ENCODE data around the gene USP33. TPM values are rescaled to one million over a fixed set of nuclear protein-coding genes. Genes with fewer than 3 reads are reported as not detected.

USP33 gene
- total RNA-seq, 1 experiment from 2014 or later, result 61.6 TPM

DNA sequence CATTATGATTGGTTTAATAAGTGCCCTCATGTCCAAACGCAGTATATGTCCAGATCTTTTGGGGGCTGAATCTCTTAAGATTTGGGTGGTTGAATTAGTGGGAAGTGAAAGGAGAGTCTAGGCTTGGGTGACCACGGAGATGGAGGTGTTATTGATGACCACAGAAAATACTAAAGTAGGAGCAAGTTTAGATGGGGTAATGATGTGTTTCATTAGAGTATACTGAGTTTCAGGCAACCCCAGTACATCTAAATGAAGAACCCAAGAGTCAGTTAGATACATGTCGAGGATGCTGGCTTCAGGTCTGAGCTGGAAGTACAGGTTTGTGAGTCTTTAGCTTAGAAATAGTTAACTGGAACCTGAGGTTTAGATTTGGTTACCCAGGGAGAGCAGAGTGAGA lies 70.7 kb downstream of the USP33 start (continued):
- TF ChIP-seq, protein P1, sequence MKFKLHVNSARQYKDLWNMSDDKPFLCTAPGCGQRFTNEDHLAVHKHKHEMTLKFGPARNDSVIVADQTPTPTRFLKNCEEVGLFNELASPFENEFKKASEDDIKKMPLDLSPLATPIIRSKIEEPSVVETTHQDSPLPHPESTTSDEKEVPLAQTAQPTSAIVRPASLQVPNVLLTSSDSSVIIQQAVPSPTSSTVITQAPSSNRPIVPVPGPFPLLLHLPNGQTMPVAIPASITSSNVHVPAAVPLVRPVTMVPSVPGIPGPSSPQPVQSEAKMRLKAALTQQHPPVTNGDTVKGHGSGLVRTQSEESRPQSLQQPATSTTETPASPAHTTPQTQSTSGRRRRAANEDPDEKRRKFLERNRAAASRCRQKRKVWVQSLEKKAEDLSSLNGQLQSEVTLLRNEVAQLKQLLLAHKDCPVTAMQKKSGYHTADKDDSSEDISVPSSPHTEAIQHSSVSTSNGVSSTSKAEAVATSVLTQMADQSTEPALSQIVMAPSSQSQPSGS (CRISPR knock-in tag; IDR thresholded peaks at IDR 0.05; ENCODE audit: borderline replicate concordance, low read depth), result no peak
- TF ChIP-seq MYBL2 (CRISPR knock-in tag; IDR thresholded peaks at IDR 0.05), result no peak
- TF ChIP-seq, protein P2, sequence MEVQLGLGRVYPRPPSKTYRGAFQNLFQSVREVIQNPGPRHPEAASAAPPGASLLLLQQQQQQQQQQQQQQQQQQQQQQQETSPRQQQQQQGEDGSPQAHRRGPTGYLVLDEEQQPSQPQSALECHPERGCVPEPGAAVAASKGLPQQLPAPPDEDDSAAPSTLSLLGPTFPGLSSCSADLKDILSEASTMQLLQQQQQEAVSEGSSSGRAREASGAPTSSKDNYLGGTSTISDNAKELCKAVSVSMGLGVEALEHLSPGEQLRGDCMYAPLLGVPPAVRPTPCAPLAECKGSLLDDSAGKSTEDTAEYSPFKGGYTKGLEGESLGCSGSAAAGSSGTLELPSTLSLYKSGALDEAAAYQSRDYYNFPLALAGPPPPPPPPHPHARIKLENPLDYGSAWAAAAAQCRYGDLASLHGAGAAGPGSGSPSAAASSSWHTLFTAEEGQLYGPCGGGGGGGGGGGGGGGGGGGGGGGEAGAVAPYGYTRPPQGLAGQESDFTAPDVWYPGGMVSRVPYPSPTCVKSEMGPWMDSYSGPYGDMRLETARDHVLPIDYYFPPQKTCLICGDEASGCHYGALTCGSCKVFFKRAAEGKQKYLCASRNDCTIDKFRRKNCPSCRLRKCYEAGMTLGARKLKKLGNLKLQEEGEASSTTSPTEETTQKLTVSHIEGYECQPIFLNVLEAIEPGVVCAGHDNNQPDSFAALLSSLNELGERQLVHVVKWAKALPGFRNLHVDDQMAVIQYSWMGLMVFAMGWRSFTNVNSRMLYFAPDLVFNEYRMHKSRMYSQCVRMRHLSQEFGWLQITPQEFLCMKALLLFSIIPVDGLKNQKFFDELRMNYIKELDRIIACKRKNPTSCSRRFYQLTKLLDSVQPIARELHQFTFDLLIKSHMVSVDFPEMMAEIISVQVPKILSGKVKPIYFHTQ (CRISPR knock-in tag; IDR thresholded peaks at IDR 0.05), result no peak
- TF ChIP-seq, protein P3, sequence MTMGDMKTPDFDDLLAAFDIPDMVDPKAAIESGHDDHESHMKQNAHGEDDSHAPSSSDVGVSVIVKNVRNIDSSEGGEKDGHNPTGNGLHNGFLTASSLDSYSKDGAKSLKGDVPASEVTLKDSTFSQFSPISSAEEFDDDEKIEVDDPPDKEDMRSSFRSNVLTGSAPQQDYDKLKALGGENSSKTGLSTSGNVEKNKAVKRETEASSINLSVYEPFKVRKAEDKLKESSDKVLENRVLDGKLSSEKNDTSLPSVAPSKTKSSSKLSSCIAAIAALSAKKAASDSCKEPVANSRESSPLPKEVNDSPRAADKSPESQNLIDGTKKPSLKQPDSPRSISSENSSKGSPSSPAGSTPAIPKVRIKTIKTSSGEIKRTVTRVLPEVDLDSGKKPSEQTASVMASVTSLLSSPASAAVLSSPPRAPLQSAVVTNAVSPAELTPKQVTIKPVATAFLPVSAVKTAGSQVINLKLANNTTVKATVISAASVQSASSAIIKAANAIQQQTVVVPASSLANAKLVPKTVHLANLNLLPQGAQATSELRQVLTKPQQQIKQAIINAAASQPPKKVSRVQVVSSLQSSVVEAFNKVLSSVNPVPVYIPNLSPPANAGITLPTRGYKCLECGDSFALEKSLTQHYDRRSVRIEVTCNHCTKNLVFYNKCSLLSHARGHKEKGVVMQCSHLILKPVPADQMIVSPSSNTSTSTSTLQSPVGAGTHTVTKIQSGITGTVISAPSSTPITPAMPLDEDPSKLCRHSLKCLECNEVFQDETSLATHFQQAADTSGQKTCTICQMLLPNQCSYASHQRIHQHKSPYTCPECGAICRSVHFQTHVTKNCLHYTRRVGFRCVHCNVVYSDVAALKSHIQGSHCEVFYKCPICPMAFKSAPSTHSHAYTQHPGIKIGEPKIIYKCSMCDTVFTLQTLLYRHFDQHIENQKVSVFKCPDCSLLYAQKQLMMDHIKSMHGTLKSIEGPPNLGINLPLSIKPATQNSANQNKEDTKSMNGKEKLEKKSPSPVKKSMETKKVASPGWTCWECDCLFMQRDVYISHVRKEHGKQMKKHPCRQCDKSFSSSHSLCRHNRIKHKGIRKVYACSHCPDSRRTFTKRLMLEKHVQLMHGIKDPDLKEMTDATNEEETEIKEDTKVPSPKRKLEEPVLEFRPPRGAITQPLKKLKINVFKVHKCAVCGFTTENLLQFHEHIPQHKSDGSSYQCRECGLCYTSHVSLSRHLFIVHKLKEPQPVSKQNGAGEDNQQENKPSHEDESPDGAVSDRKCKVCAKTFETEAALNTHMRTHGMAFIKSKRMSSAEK (CRISPR knock-in tag; IDR thresholded peaks at IDR 0.05; ENCODE audit: borderline replicate concordance), result no peak
- no peak for TF ChIP-seq ZNF121 (CRISPR knock-in tag; IDR thresholded peaks at IDR 0.05)
- TF ChIP-seq, protein P4, sequence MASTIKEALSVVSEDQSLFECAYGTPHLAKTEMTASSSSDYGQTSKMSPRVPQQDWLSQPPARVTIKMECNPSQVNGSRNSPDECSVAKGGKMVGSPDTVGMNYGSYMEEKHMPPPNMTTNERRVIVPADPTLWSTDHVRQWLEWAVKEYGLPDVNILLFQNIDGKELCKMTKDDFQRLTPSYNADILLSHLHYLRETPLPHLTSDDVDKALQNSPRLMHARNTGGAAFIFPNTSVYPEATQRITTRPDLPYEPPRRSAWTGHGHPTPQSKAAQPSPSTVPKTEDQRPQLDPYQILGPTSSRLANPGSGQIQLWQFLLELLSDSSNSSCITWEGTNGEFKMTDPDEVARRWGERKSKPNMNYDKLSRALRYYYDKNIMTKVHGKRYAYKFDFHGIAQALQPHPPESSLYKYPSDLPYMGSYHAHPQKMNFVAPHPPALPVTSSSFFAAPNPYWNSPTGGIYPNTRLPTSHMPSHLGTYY (CRISPR knock-in tag; IDR thresholded peaks at IDR 0.05), result no peak
- TF ChIP-seq, protein P5, sequence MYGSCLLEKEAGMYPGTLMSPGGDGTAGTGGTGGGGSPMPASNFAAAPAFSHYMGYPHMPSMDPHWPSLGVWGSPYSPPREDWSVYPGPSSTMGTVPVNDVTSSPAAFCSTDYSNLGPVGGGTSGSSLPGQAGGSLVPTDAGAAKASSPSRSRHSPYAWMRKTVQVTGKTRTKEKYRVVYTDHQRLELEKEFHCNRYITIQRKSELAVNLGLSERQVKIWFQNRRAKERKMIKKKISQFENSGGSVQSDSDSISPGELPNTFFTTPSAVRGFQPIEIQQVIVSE (CRISPR knock-in tag; IDR thresholded peaks at IDR 0.05; ENCODE audit: borderline replicate concordance), result no peak
- no peak for TF ChIP-seq GRHL2 (CRISPR knock-in tag; IDR thresholded peaks at IDR 0.05; ENCODE audit: insufficient replicate concordance, severe bottlenecking)
- TF ChIP-seq SMAD4 (CRISPR knock-in tag; IDR thresholded peaks at IDR 0.05), result no peak
- no peak for TF ChIP-seq EMX1 (CRISPR knock-in tag; IDR thresholded peaks at IDR 0.05)

DNA sequence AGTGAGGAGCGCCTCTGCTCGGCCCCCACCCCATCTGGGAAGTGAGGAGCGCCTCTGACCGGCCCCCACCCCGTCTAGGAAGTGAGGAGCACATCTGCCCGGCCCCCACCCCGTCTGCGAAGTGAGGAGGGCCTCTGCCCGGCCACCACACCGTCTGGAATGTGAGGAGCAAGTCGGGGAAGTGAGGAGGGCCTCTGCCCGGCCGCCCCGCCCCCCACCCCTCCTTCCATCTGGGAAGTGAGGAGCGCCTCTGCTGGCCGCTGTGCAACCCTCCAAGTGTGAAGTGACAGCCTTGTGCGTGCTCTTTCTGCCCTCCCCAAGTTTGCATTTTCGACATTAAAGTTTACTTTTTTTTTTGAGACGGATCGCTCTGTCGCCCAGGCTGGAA lies 72.1 kb downstream of the USP33 start:
- Mint-ChIP-seq H3K9me3 (peaks cover 7% of the 10 kb centered on the region), H3K36me3 (peaks cover 8% of the 10 kb centered on the region; the same call in 1 of the 2 replicates), H3K4me3 (peak overlapping the region; percentile 82), H3K27ac (peak overlapping the region; percentile 84; the same call in 1 of the 2 replicates), H3K27me3 (ENCODE audit: low read depth) (no peaks in the 10 kb centered on the region), H3K4me1 (peaks cover 15% of the 10 kb centered on the region)
- ChIA-PET CTCF (interaction anchor here (0.6 to 1.0 kb wide), 3 partner anchors 17 to 440 kb away, joined by 3 to 5 read pairs (median 4); partner anchors contain the start of gene MIGA1), POLR2A (interaction anchor here (0.6 to 0.7 kb wide), 2 partner anchors 75 to 200 kb away, joined by 3 to 4 read pairs; no protein-coding TSS in a partner anchor)
- peak; percentile 60 for ATAC-seq
- peak; percentile 85 for DNase-seq (ENCODE audit: low spot score)
- TF ChIP-seq MAX (CRISPR knock-in tag; IDR thresholded peaks at IDR 0.05) (peak; percentile 70; the same call in 1 of the 2 replicates), ZNF263 (CRISPR knock-in tag; IDR thresholded peaks at IDR 0.05; ENCODE audit: low read depth) (peak; percentile 17; the same call in 1 of the 2 replicates), SP1 (CRISPR knock-in tag; conservative IDR thresholded peaks at IDR 0.05) (peak; percentile 44), HMGA2 (CRISPR knock-in tag; IDR thresholded peaks at IDR 0.05) (no peak), CTCF (IDR thresholded peaks at IDR 0.05) (0 out of 2 replicates have a peak, but pooled peaks have one; percentile 18)
- TF ChIP-seq, protein P6, sequence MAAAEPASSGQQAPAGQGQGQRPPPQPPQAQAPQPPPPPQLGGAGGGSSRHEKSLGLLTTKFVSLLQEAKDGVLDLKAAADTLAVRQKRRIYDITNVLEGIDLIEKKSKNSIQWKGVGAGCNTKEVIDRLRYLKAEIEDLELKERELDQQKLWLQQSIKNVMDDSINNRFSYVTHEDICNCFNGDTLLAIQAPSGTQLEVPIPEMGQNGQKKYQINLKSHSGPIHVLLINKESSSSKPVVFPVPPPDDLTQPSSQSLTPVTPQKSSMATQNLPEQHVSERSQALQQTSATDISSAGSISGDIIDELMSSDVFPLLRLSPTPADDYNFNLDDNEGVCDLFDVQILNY (CRISPR knock-in tag; IDR thresholded peaks at IDR 0.05), result no peak

Data from WTC11 (cell line).